HG02610 (cell line): ENCODE results near the gene CTSK.

Experiments
- ATAC-seq: cut with Tn5 transposase; IDR thresholded peaks from one replicate; pipeline ENCODE4 v1.9.1; 2021; ENCODE audit warnings: mild to moderate bottlenecking, moderate library complexity; ENCODE audit not compliant: unreplicated experiment

The CTSK gene

DNA sequence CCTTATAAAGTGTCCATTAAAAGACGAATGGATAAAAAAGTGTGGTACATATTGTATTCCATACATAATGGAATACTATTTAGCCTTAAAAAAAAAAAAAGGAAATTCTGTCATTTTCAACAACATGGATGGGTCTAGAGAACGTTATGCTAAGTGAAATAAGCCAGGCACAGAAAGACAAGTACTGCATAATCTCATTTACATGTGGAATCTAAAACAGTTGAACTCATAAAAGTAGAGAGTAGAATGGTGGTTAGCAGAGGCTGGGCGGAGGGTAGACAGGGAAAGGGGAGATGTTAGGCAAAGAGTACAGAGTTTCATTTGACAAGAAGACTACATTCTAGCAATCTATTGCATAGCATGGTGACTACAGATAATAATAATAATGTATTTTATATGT, 45.0 kb downstream of the CTSK start:
- ATAC-seq = no peak

DNA sequence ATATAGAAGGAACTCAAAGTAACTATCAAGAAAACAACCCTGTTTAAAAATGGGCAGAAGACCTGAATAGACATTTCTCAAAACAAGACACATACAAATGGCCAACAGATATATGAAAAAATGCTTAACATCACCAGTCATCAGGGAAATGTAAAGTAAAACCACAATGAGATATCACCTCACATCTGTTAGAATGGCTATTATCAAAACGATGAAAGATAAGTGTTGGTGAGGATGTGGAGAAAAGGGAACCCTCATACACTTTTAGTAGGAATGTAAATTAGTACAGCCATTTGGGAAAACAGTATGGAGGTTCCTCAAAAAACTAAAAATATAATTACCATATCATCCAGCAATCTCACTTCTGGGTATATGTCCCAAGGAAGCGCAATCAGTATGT, 45.5 kb downstream of the CTSK start:
- ATAC-seq = no peak

- ATAC-seq = no peak
Observed at GRCh38 chr1:150761801-150762200, 46.3 kb downstream of the CTSK start.

- no peak for ATAC-seq
Observed at GRCh38 chr1:150760013-150760412, 48.0 kb downstream of the CTSK start.

DNA sequence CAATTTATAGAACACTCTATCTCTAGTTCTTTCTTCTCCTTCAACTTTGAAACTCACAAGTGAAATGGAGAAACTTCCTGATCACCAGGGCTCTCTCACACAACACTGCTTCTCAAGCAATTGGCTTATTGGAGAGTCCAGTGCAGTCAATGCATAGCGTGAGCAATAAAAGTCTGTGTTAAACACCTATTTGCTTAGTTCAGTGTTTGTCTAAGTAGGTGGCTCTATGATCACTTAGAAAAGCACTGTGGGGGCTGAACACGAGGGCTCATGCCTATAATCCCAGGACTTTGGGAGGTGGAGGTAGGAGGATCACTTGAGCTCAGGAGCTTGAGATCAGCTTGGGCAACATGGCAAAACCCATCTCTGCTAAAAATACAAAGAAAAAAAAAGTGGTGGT, 54.6 kb downstream of the CTSK start:
- ATAC-seq = no peak

DNA sequence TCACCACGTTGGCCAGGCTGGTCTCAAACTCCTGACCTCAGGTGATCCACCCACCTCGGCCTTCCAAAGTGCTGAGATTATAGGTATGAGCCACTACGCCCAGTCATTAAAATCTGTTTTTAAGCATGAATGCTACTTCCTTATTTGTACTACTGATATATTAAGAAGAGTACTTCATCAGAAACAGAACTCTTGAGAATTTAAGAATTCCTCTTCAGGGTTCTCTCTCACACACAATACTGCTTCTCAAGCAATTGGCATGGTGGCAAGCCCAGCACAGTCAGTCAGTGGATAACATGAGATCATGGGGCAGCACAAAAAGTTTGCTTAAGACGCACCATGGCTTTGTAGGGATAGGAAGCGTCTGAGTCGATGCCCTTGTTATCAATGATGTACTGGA, 56.6 kb downstream of the CTSK start:
- no peak for ATAC-seq

GRCh38 chr1:150749720-150750311, 58.2 kb downstream of the CTSK start:
- ATAC-seq = no peak

DNA sequence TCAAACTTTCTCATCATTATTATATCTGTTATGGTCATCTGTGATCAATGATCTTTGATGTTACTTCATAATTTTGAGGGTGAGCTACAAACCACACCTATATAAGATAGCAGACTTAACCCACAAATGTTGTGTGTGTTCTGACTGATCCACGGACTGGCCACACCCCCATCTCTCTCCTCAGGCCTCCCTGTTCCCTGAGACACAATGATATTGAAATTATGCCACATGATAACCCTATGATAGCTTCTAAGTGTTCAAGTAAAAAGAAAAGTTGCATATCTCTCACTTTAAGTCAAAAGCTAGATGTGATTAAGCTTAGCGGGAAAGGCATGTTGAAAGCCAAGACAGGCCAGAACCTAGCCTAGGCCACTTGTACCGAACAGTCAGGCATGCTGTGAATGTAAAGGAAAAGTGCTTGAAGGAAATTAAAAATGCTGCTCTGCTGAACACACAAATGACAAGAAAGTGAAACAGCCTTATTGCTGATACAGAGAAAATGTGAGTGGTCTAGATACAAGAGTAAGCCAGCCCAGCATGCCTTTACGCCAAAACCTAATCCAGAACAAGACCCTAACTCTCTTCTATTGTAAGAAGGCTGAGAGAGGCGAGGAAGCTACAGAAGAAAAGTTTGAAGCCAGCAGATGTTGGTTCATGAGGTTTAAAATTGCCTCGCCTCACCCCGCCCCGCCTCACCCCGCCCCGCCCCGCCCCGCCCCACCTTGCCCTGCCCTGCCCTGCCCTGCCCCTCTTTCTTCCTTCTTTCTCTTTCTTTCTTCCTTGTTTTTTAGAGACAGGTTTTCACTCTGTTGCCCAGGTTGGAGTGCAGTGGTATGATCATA, 59.0 kb downstream of the CTSK start:
- ATAC-seq = no peak
